ENCODE results near the gene NAB1.

DNA sequence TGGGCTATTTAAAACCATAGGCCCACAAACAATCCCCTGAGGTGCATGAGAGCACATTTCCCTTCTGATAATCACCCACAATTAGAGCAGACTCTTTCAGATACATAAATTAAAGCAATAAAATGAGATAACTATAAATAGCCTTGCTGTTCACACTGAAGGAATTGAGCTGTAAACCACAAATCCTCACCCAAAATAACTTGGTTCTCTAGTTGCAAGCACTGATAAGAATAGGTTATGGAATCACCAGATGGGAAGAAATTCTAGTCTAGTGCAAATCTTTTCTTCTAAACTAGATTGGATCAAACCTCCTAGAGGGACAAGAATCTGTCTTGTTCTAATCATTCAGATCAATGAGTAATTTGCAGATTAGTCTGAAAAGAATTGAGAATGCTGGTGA is 64.6 kb downstream of the NAB1 start:
- TF ChIP-seq POLR2A (IDR thresholded peaks at IDR 0.05; ENCODE audit: low read length) (no peak), GATA1 (IDR thresholded peaks at IDR 0.05; ENCODE audit: low read depth, low read length) (no peak)

Data from erythroblast (primary cell).